HG03521 (cell line): Measurements from ENCODE around the gene GALNT13.

ENCODE experiments used
- ATAC-seq: cut with Tn5 transposase; IDR thresholded peaks from one replicate; pipeline ENCODE4 v1.9.1; 2021; ENCODE audit warnings: mild to moderate bottlenecking, moderate library complexity; ENCODE audit not compliant: unreplicated experiment

GALNT13 gene

GRCh38 chr2:153871231-153872221 lies at the start of gene GALNT13:
Gene GALNT13 (plus strand): TSS chr2:153871922.
- no peak for ATAC-seq

DNA sequence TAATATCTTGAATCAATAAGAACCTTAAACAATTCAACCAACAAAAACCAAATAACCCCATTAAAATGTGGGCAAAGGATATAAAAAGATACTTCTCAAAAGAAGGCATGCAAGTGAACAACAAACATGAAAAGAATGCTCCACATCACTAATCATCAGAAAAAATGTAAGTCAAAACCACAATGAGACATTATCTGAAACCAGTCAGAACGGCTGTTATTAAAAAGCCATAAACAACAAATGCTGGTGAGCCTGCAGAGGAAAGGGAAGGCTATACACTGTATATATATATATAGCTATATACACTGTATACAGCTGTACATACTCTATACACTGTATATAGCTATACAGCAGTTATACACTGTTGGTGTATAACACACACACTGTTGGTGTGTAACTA lies 47.8 kb upstream of the GALNT13 start:
- no peak for ATAC-seq

GRCh38 chr2:153828335-153828734 lies 43.4 kb upstream of the GALNT13 start:
- no peak for ATAC-seq

- no peak for ATAC-seq
Observed at GRCh38 chr2:153834662-153835061, 37.1 kb upstream of the GALNT13 start.

GRCh38 chr2:153858250-153858649 lies 13.5 kb upstream of the GALNT13 start:
- ATAC-seq: no peak

DNA sequence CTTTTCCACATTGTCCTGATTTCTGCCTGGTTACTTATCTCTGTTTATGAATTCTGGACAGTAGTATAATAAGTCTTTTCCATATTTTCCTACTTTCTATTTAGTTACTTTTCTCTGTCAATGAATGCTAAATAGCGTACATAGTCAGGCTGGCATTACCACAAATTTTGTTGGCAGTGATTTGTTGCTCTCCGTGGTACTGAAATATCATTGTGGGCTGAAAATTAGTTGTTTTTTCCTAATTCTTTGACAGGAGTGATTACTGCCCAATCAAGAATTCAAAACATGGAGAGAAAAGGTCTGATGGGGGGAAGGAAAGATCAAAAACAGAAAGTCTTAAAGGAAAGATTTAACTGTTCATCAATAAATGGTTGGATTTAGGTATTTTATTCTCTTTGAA lies 7.7 kb upstream of the GALNT13 start:
- no peak for ATAC-seq

GRCh38 chr2:153866595-153866994 lies 5.1 kb upstream of the GALNT13 start:
- no peak for ATAC-seq

- ATAC-seq: no peak
Observed at GRCh38 chr2:153870308-153870707, 1.4 kb upstream of the GALNT13 start.

DNA sequence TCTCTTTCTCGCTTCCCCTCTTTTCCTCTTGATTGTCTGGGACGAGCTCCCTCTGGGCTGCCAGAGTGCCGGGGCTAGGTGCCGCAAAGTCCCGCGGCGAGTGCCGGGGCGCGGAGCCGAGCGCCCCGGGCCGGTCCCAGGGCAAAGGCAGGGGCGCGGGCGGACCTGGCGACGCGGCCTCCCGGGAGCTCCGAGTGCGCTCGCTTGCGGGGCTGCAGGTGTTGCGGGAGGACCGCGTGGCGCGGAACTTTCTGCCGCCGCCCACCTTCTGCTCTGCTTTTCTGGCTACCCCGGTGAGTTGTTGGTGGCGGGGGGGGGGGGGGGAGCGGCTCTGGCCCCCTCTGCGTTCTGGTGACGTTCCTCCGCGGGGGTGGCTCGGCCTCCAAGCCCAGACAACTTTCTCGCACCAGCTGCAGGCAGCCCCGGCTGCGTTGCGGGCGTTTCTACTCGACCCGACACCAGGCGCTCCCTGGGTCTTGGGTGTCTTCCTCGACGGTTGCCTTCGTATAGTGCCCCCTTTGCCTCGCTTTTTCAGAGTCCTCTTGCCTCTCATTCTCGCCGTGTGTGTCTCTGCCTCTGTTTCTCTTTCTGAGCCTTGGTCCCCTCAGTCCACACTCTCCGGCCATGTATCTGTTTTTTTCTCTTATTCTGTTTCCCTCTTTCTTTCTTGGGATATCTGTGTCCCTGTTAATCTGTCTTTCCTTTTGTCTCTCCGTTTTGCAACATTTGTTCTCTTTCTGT lies 759 bp downstream of the GALNT13 start:
- no peak for ATAC-seq

- ATAC-seq: no peak
Observed at GRCh38 chr2:153873052-153874048, 1.6 kb downstream of the GALNT13 start.

- no peak for ATAC-seq
Observed at GRCh38 chr2:153875801-153876466, 4.2 kb downstream of the GALNT13 start.

GRCh38 chr2:153880926-153881325 lies 9.2 kb downstream of the GALNT13 start:
- ATAC-seq: no peak

DNA sequence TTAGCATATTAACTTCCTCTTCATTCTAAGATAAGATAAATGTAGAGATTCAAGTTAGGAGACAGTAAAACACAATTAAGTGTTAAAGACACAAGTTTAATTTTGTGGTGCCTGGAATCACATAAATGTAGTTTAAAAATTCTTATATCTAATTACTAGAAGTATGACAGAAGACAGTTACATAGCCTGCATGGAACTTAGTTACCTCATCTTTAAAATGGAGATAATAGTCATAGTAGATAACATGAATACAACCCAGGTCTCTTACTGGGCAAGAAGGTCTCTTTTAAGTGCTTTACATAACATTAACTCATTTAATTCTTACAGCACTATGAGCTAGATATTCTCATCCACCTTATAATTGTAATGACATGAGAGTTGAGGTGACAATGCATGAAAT lies 15.1 kb downstream of the GALNT13 start:
- ATAC-seq: no peak

GRCh38 chr2:153890576-153890975 lies 18.9 kb downstream of the GALNT13 start:
- ATAC-seq: no peak

DNA sequence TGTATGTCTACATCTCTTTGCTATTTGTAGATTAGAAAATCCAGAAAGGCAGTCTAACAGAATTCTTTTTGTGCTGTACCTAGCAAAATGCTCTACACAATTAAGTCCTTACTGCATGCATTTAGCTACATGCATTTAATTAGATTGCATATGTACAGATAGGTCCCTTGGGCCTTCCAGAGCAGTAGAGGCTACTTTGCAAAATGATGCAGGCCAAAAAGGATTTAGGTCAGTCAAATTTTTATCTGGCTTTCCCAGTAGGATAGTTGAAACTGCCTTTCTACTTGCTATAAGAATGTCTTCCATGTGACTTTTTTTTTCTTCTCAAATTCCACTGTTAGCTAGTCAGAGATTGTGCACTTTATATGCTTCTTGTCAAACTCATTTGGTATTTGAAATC lies 19.3 kb downstream of the GALNT13 start:
- ATAC-seq: no peak

DNA sequence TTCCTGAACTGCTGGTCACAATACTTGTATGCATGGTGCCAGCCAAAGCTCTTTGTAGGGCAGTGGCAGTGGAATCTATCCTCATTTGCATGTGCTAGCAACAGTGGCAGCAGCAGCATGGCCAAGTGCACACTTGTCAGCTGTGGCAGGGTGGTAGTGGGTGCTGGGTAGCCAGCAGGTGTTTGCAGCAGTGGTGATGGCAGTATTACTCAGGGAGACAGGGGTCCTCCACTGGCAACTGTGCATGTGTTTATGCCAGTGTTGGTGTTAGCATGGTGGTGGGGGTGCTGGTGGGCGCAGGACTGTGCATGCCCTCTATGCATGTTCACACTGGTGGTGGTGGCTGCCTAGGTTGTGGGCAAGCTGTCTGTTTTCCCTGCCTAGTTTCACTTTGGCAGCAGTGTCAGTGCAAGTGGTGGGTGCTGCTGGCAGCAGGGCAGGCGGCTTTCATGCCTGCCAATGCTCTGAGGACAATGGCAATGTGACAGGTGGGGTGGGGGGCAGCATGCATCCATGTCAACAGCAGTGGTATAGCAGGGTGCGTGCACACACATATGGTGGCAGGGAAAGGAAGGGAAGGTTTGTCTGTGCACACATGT lies 41.2 kb downstream of the GALNT13 start:
- ATAC-seq: no peak

GRCh38 chr2:153917570-153917969 lies 45.8 kb downstream of the GALNT13 start:
- no peak for ATAC-seq

DNA sequence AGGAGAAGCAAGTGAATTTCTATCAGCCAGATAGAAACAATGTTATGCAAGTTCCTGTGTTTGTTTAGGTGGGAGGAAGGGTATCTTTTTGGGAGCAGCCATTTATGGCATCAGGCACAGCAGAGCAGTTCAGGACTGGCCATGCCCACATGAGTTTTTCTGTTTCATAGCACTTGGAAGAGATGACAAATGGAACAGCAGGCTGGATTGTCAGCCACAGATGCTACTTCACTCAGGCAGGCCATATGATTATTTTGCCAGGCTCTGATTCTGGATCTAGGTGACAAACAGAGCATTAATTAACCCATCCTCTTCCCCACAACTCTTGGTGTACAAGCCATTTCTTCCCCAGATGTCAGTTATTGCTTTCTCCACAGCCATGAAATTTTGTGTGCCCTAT lies 63.8 kb downstream of the GALNT13 start:
- ATAC-seq: no peak

GRCh38 chr2:153939124-153939796 lies 67.5 kb downstream of the GALNT13 start:
- no peak for ATAC-seq
